Spleen (tissue), 11 donors: ENCODE measurements around the gene NOXA1. TPM values are rescaled to one million over a fixed set of nuclear protein-coding genes. Genes with fewer than 3 reads are reported as not detected.
A peak's percentile ranks its signal among the peaks of the same experiment; 100 is the strongest.
"Not testable (repeated sequence)": the region's sequence is repeated elsewhere in the genome, so short reads cannot be mapped to it uniquely, and the experiment has no call there.

Experiments used
- DNase-seq: peaks from one replicate; pipeline ENCODE4 v3.0.0-alpha.2; 2020
- H3K27ac ChIP-seq, 8 donors: fragments of 200-600 bp; sonication (generic) in 7 of 8; 1 replicate in 4 of 8; 2 replicates in 4 of 8; pipeline versions ENCODE4 v1.5.0 to v1.8.0; 2016 to 2021; ENCODE audit warnings: inconsistent platforms in 4 of 8, mild to moderate bottlenecking in 4 of 8, moderate library complexity in 1 of 8
- H3K27me3 ChIP-seq, 7 donors: fragments of 200-600 bp; sonication (generic) in 6 of 7; replicated peaks in 1 of 7; 1 replicate in 4 of 7; 2 replicates in 3 of 7; pipeline versions ENCODE4 v1.5.0 to v1.8.0; 2016 to 2021; ENCODE audit warnings: inconsistent platforms in 3 of 7, mild to moderate bottlenecking in 1 of 7
- H3K36me3 ChIP-seq, 6 donors: fragments of 200-600 bp; sonication (generic) in 5 of 6; 1 replicate in 4 of 6; 2 replicates in 2 of 6; pipeline versions ENCODE4 v1.5.0 to v1.8.0; 2016 to 2021; ENCODE audit warnings: inconsistent platforms in 2 of 6
- H3K4me1 ChIP-seq, 6 donors: fragments of 200-600 bp; sonication (generic) in 5 of 6; 1 replicate in 3 of 6; 2 replicates in 3 of 6; pipeline versions ENCODE4 v1.5.0 to v1.8.0; 2016 to 2021; ENCODE audit warnings: inconsistent platforms in 3 of 6
- H3K4me3 ChIP-seq, 8 donors: fragments of 200-600 bp; sonication (generic) in 7 of 8; 1 replicate in 4 of 8; 2 replicates in 4 of 8; pipeline versions ENCODE4 v1.5.0 to v1.8.0; 2016 to 2021; ENCODE audit warnings: inconsistent platforms in 4 of 8, mild to moderate bottlenecking in 4 of 8, moderate library complexity in 2 of 8
- H3K9me3 ChIP-seq, 8 donors: fragments of 200-600 bp; sonication (generic) in 7 of 8; 1 replicate in 4 of 8; 2 replicates in 4 of 8; pipeline versions ENCODE4 v1.5.0 to v1.8.0; 2016 to 2021; ENCODE audit warnings: inconsistent platforms in 4 of 8
- CTCF ChIP-seq, 11 experiments: fragments of 200-600 bp in 7 of 11; fragments of 450-650 bp in 4 of 11; sonication (generic) in 4 of 11; IDR thresholded peaks in 8 of 11; conservative IDR thresholded peaks in 3 of 11; 1 replicate in 7 of 11; 2 replicates in 4 of 11; pipeline versions ENCODE4 v1.4.0 to v1.8.0; 2016 to 2021; ENCODE audit warnings: antibody characterized with exemption in 11 of 11, inconsistent platforms in 4 of 11, mild to moderate bottlenecking in 1 of 11
- POLR2A ChIP-seq, 3 donors: fragments of 450-650 bp; IDR thresholded peaks; one replicate each; pipeline ENCODE4 v1.5.1; 2017; ENCODE audit warnings: antibody characterized with exemption in 3 of 3, mild to moderate bottlenecking in 1 of 3
- POLR2AphosphoS5 ChIP-seq, 3 donors: sonication (generic); formaldehyde crosslinking; IDR thresholded peaks; one replicate each; pipeline ENCODE4 v1.5.1; 2017; ENCODE audit warnings: antibody characterized with exemption in 3 of 3
- WGBS, 5 donors: extraction: QIAGEN DNeasy Blood & Tissue Kit in 3 of 5; methylation state at CpG; one replicate each; pipeline versions ENCODE4 v1.1.5 to v1.1.7; 2013 to 2018; 5-methylcytosine and 5-hydroxymethylcytosine counted together
- intact Hi-C: fragments of 100-400 bp; cut with DNase I; formaldehyde crosslinking; loops from one replicate; pipeline ENCODE4 v1.15.0; 2023; ENCODE audit warnings: low total_unique reads
- polyA plus RNA-seq, 3 donors: library from polyadenylated mRNA; stranded (reverse); fragments of 200-250 nt; gene quantifications; one replicate each; pipeline ENCODE4 v1.2.1, GENCODE V29; 2013
- total RNA-seq, 7 donors: library from RNA; depleted of rRNA in 3 of 7; stranded (reverse); fragments of >200 nt in 3 of 7; fragmentation: NEBNext Ultra II Directional in 4 of 7; extraction: Animal tissue kit (Norgen Biotek cat#: 25700) in 4 of 7; gene quantifications; one replicate each; pipeline versions ENCODE4 v1.1.0 to v1.2.1, GENCODE V29; 2016 to 2021
- donor health status: healthy with polysubstance abuse.
- donor health status: DM: no; HTN: no; CAD: no; lungs with moderate emphysema.
- donor health status: DM: no; HTN: no; CAD: no.
- donor health status: Bipolar disorder and iron deficiency.
- donor health status: healthy.
- donor health status: DM: no; HTN: no; CAD: no.
- donor health status: DM: yes; HTN: yes; CAD: no.

Gene NOXA1
- total and polyA plus RNA-seq, 10 donors, result 1.9 to 15.0 (median 5.9) TPM

DNA sequence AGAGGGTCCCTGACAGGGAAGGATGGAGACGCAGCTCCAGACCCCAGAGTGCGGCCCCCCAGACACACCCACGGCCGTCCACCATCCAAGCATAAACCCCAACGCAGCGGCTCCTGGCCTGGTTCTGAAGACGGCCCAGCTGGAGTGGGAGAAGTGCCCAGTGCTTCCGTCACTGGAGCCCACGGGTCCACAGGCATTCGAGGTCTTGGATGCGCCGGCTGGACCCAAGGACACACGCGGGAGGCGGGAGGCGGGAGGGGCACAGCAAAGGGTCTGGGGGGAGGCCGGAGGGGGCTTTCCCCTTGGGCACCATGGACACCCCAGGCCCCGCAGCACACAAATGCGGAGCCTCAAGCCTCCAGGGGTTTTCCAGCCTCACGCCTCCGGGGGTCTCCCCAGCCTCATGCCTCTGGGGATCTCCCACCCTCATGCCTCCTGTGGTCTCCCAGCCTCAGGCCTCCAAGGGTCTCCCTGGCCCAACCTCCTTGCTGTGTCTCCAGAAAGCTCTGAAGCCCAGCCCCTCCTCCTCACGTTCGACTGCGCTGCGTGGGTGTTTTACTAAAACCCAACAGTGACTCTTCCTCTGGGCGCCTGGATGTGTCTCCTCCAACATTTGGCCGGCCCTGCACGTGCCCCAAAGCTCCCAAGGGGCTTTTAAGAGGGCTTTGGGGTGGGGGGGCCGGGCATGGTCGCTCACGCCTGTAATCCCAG is 15.4 kb upstream of the NOXA1 start:
- TF ChIP-seq POLR2A (IDR thresholded peaks at IDR 0.05) (no peak), CTCF (IDR thresholded peaks at IDR 0.05 in 8 of 11, conservative IDR thresholded peaks at IDR 0.05 in 3 of 11) (no peak), POLR2AphosphoS5 (IDR thresholded peaks at IDR 0.05) (no peak)
- peaks cover 0 to 4% (median 0%) of the 10 kb centered on the region in 8 donors for H3K9me3 ChIP-seq
- DNase-seq, result no peak
- H3K4me3 ChIP-seq, result peak overlapping the region in 5 of 8 donors; percentile 5 to 57 (median 22)
- H3K27ac ChIP-seq, result peak overlapping the region in 5 of 8 donors; percentile 41 to 67 (median 52)
- peaks cover 24 to 59% (median 44%) of the 10 kb centered on the region in 6 donors for H3K4me1 ChIP-seq
- peaks cover 0 to 42% (median 8%) of the 10 kb centered on the region in 7 donors for H3K27me3 ChIP-seq
- H3K36me3 ChIP-seq, result peaks cover 0 to 3% (median 0%) of the 10 kb centered on the region in 6 donors
- 49 to 77% (median 65%) methylated on average over 20 to 31 of the region's 31 CpGs for WGBS, 5 donors
- intact Hi-C loops, result loop anchor here (5.0 kb wide), 1 partner anchor 110 kb away; no protein-coding TSS in a partner anchor

GRCh38 chr9:137408651-137409405 is 14.4 kb upstream of the NOXA1 start:
- 93 to 96% (median 94%) methylated on average over 23 to 24 of the region's 24 CpGs for WGBS, 5 donors
- H3K9me3 ChIP-seq, result no peaks in the 10 kb centered on the region
- TF ChIP-seq POLR2AphosphoS5 (IDR thresholded peaks at IDR 0.05) (no peak), CTCF (IDR thresholded peaks at IDR 0.05 in 8 of 11, conservative IDR thresholded peaks at IDR 0.05 in 3 of 11) (no peak), POLR2A (IDR thresholded peaks at IDR 0.05) (no peak)
- no peak overlapping the region for H3K4me3 ChIP-seq
- intact Hi-C loops, result loop anchor here (5.0 kb wide), 1 partner anchor 112 kb away; no protein-coding TSS in a partner anchor
- no peak overlapping the region for H3K27ac ChIP-seq
- DNase-seq, result no peak
- peaks cover 0 to 42% (median 8%) of the 10 kb centered on the region in 7 donors for H3K27me3 ChIP-seq
- peaks cover 0 to 3% (median 0%) of the 10 kb centered on the region in 6 donors for H3K36me3 ChIP-seq
- H3K4me1 ChIP-seq, result peaks cover 24 to 68% (median 47%) of the 10 kb centered on the region in 6 donors

- Histone ChIP-seq H3K36me3 (peaks cover 0 to 3% (median 0%) of the 10 kb centered on the region in 6 donors), H3K4me1 (peaks cover 24 to 75% (median 48%) of the 10 kb centered on the region in 6 donors), H3K4me3 (no peak overlapping the region), H3K27me3 (peaks cover 0 to 42% (median 8%) of the 10 kb centered on the region in 7 donors), H3K9me3 (no peaks in the 10 kb centered on the region), H3K27ac (no peak overlapping the region)
- intact Hi-C loops, result loop anchor here (5.0 kb wide), 1 partner anchor 112 kb away; no protein-coding TSS in a partner anchor
- DNase-seq, result no peak
- TF ChIP-seq POLR2AphosphoS5 (IDR thresholded peaks at IDR 0.05) (no peak), CTCF (IDR thresholded peaks at IDR 0.05 in 8 of 11, conservative IDR thresholded peaks at IDR 0.05 in 3 of 11) (no peak), POLR2A (IDR thresholded peaks at IDR 0.05) (no peak)
- 90 to 94% (median 91%) methylated on average over 11 of the region's 11 CpGs for WGBS, 5 donors
These were observed 13.7 kb upstream of the NOXA1 start for GRCh38 chr9:137409515-137409914.

DNA sequence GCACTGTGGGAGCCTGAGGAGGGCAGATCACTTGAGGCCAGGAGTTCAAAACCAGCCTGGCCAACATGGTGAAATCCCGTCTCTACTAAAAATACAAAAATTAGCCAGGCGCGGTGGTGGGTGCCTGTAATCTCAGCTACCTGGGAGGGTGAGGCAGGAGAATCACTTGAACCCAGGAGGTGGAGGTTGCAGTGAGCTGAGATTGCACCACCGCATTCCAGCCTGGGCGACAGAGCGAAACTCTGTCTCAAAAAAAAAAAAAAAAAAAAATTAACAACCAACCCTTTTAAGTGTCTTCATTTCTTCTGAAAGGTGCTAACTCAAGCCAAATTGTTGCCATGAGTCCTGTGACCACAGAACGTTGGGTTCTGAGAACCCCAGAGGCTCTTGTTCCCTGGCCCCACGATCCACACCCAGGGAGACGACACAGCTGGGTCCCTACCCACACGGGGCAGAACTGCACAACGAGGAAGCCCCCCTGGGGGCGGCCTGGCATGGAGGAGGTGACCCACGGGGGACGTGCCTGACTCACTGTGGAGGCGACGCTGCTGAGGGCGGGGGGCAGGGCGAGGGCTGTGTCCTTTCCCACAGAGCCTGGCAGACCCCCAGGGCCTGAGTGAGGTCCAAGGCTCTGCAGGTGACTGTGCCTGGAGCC is 12.8 kb upstream of the NOXA1 start:
- Histone ChIP-seq H3K4me1 (peaks cover 24 to 76% (median 48%) of the 10 kb centered on the region in 6 donors), H3K27ac (peak overlapping the region in 4 of 8 donors; percentile 76 to 86 (median 84)), H3K27me3 (peaks cover 0 to 42% (median 8%) of the 10 kb centered on the region in 7 donors)
- intact Hi-C loops, H3K9me3 ChIP-seq, DNase-seq, H3K36me3 ChIP-seq, H3K4me3 ChIP-seq: not testable (repeated sequence)
- 68 to 72% (median 70%) methylated on average over 18 of the region's 18 CpGs for WGBS, 5 donors
